Ovary (tissue), 9 donors: ENCODE measurements around the gene EFNA1. TPM values are rescaled to one million over a fixed set of nuclear protein-coding genes. Genes with fewer than 3 reads are reported as not detected.

Experiments used
- DNase-seq, 5 donors: peaks; one replicate each; pipeline ENCODE4 v3.0.0-alpha.2; 2019 to 2020
- H3K27ac ChIP-seq, 2 donors: fragments of 200-600 bp; one replicate each; pipeline versions ENCODE4 v1.5.1 to v1.8.0; 2019 to 2022
- H3K27me3 ChIP-seq: fragments of 200-600 bp; one replicate; pipeline ENCODE4 v1.8.0; 2022
- H3K36me3 ChIP-seq: fragments of 200-600 bp; sonication (generic); one replicate; pipeline ENCODE4 v1.5.1; 2019
- H3K4me1 ChIP-seq: one replicate; pipeline ENCODE4 v1.8.1; 2013; ENCODE audit warnings: mild to moderate bottlenecking, moderate library complexity; ENCODE audit not compliant: insufficient read depth
- H3K4me3 ChIP-seq: fragments of 200-600 bp; sonication (generic); one replicate; pipeline ENCODE4 v1.5.1; 2017
- H3K9me3 ChIP-seq, 2 donors: fragments of 200-600 bp in 1 of 2; sonication (generic) in 1 of 2; one replicate each; pipeline versions ENCODE4 v1.5.1 to v1.8.1; 2013 to 2019; ENCODE audit warnings: mild to moderate bottlenecking in 1 of 2, moderate library complexity in 1 of 2
- CTCF ChIP-seq, 3 donors: fragments of 450-650 bp in 2 of 3; fragments of 200-600 bp in 1 of 3; IDR thresholded peaks; one replicate each; pipeline versions ENCODE4 v1.5.1 to v1.8.0; 2016 to 2022; ENCODE audit warnings: antibody characterized with exemption in 3 of 3, mild to moderate bottlenecking in 1 of 3
- EP300 ChIP-seq: sonication (generic); formaldehyde crosslinking; IDR thresholded peaks from one replicate; pipeline ENCODE4 v1.6.1; 2017; ENCODE audit warnings: antibody characterized with exemption
- POLR2A ChIP-seq: fragments of 450-650 bp; IDR thresholded peaks from one replicate; pipeline ENCODE4 v1.6.1; 2017; ENCODE audit warnings: antibody characterized with exemption, mild to moderate bottlenecking, moderate library complexity
- WGBS, 3 donors: extraction: QIAGEN DNeasy Blood & Tissue Kit in 1 of 3; methylation state at CpG; one replicate each; pipeline versions ENCODE4 v1.1.5 to v1.1.7; 2013 to 2017; 5-methylcytosine and 5-hydroxymethylcytosine counted together
- intact Hi-C, 4 donors: fragments of 100-400 bp; cut with DNase I; formaldehyde crosslinking; loops; one replicate each; pipeline versions ENCODE4 v1.11.0 to v1.15.1; 2022 to 2023
- polyA plus RNA-seq, 2 donors: library from polyadenylated mRNA; stranded (reverse); fragments of 200-250 nt in 1 of 2; fragments of 350-450 nt in 1 of 2; fragmentation: Illumina TruSeq in 1 of 2; extraction: RNeasy Lipid Tissue Mini Kit (QIAGEN cat#74804) in 1 of 2; gene quantifications; one replicate each; pipeline ENCODE4 v1.2.3, GENCODE V29; 2013 to 2014
- total RNA-seq, 7 donors: library from RNA; depleted of rRNA in 2 of 7; stranded (reverse); fragments of >200 nt in 2 of 7; fragmentation: NEBNext Ultra II Directional in 3 of 7; extraction: Animal tissue kit (Norgen Biotek cat#: 25700) in 3 of 7; gene quantifications; one replicate each; pipeline versions ENCODE4 v1.1.0 to v1.2.4, GENCODE V29; 2016 to 2023
- donor health status: DM: no; HTN: no; CAD: no; lungs with moderate emphysema.
- donor health status: DM: no; HTN: no; CAD: no.
- donor health status: Bipolar disorder and iron deficiency.
- donor health status: DM: yes; HTN: yes; CAD: no.
- donor health status: DM: no; HTN: no; CAD: no.
- donor health status: DM: yes; HTN: yes; CAD: no.

EFNA1 gene
- total and polyA plus RNA-seq, 9 donors = 12.1 to 51.6 (median 18.6) TPM

GRCh38 chr1:155171836-155172731, 44.4 kb downstream of the EFNA1 start:
- 29 to 38% (median 30%) methylated on average over 8 of the region's 8 CpGs for WGBS, 3 donors

GRCh38 chr1:155172732-155173477, 45.2 kb downstream of the EFNA1 start, which contains the start of gene KRTCAP2:
KRTCAP2 (minus strand) TSS chr1:155173304; CDS start chr1:155173224, 80 bp downstream.
- no peaks in the 10 kb centered on the region for H3K4me1 ChIP-seq
- 0 to 1% (median 1%) methylated on average over 49 to 57 of the region's 57 CpGs for WGBS, 3 donors
- intact Hi-C loops = loop anchor here in 2 of 4 donors (5.0 to 10.0 kb wide), 3 partner anchors 36 to 422 kb away; partner anchors contain the start of genes RUSC1 (in 1 of the 2) and SLC50A1 (in 1 of the 2)
- H3K27ac ChIP-seq = peak within 1 kb of the TSS; percentile 56 to 80
- peak; percentile 94 to 96 (median 96) for DNase-seq
- H3K4me3 ChIP-seq = peak within 1 kb of the TSS; percentile 95
- H3K27me3 ChIP-seq = no peaks in the 10 kb centered on the region
- no peaks in the 10 kb centered on the region for H3K9me3 ChIP-seq
- TF ChIP-seq CTCF (IDR thresholded peaks at IDR 0.05) = peak; percentile 92 to 98 (median 96)
- TF ChIP-seq POLR2A = peak; percentile 72
- TF ChIP-seq EP300 = no peak
- no peaks in the 10 kb centered on the region for H3K36me3 ChIP-seq

More at GRCh38 chr1:155171836-155172731, 44.4 kb downstream of the EFNA1 start:
- H3K4me1 ChIP-seq = peaks cover 6% of the 10 kb centered on the region
- H3K36me3 ChIP-seq = no peaks in the 10 kb centered on the region
- peak overlapping the region; percentile 95 for H3K4me3 ChIP-seq
- H3K27me3 ChIP-seq = no peaks in the 10 kb centered on the region
- intact Hi-C loops = loop anchor here in 2 of 4 donors (5.0 to 10.0 kb wide), 3 partner anchors 35 to 423 kb away; partner anchors contain the start of genes RUSC1 (in 1 of the 2) and SLC50A1 (in 1 of the 2)
- no peaks in the 10 kb centered on the region for H3K9me3 ChIP-seq
- peak in 1 of 5 donors; percentile 11 for DNase-seq
- TF ChIP-seq POLR2A (no peak), CTCF (IDR thresholded peaks at IDR 0.05) (no peak), EP300 (no peak)
- peak overlapping the region; percentile 56 to 80 for H3K27ac ChIP-seq

- Histone ChIP-seq H3K36me3 (no peaks in the 10 kb centered on the region), H3K27me3 (no peaks in the 10 kb centered on the region), H3K9me3 (no peaks in the 10 kb centered on the region), H3K4me1 (no peaks in the 10 kb centered on the region), H3K27ac (peak within 1 kb of the TSS; percentile 56 to 80), H3K4me3 (peak within 1 kb of the TSS; percentile 95)
- 1 to 3% (median 2%) methylated on average over 38 of the region's 38 CpGs for WGBS, 3 donors
- intact Hi-C loops = loop anchor here in 2 of 4 donors (5.0 to 10.0 kb wide), 3 partner anchors 36 to 421 kb away; partner anchors contain the start of genes RUSC1 (in 1 of the 2) and SLC50A1 (in 1 of the 2)
- peak in 2 of 5 donors; percentile 51 to 53 for DNase-seq
- TF ChIP-seq CTCF (IDR thresholded peaks at IDR 0.05) = peak in 1 of 3 donors; percentile 4
- TF ChIP-seq EP300 = no peak
These were observed 46.0 kb downstream of the EFNA1 start, which contains the start of gene TRIM46 for GRCh38 chr1:155173478-155174323. TRIM46 (plus strand) TSS chr1:155173849; CDS start chr1:155173967, 118 bp downstream.
